GM21576 (cell line): ENCODE data around the gene RPL32.
"Not testable (repeated sequence)": the region's sequence is repeated elsewhere in the genome, so short reads cannot be mapped to it uniquely, and the experiment has no call there.

Experiments used
- ATAC-seq: cut with Tn5 transposase; IDR thresholded peaks from one replicate; pipeline ENCODE4 v1.9.1; 2021; ENCODE audit warnings: mild to moderate bottlenecking, moderate library complexity; ENCODE audit not compliant: unreplicated experiment

Gene RPL32

GRCh38 chr3:12841149-12841969, at the start of gene RPL32:
RPL32 (minus strand) TSS chr3:12841565; CDS start chr3:12840237, 1,328 bp downstream.
- ATAC-seq: peak; percentile 85

- no peak for ATAC-seq
Observed at GRCh38 chr3:12890610-12891390, 49.4 kb upstream of the RPL32 start.

GRCh38 chr3:12886736-12887135, 45.4 kb upstream of the RPL32 start:
- no peak for ATAC-seq

GRCh38 chr3:12886106-12886679, 44.8 kb upstream of the RPL32 start:
- ATAC-seq: peak; percentile 59

GRCh38 chr3:12885583-12885930, 44.2 kb upstream of the RPL32 start:
- no peak for ATAC-seq

GRCh38 chr3:12884790-12885582, 43.6 kb upstream of the RPL32 start:
- ATAC-seq: peak; percentile 40

- no peak for ATAC-seq
Observed at GRCh38 chr3:12884186-12884680, 42.9 kb upstream of the RPL32 start.

GRCh38 chr3:12882336-12883310, 41.3 kb upstream of the RPL32 start:
- ATAC-seq: no peak

- ATAC-seq: peak; percentile 57
Observed at GRCh38 chr3:12881858-12882257, 40.5 kb upstream of the RPL32 start.

GRCh38 chr3:12879191-12879815, 37.9 kb upstream of the RPL32 start:
- no peak for ATAC-seq

- not testable (repeated sequence) for ATAC-seq
Observed at GRCh38 chr3:12878758-12879157, 37.4 kb upstream of the RPL32 start.

- no peak for ATAC-seq
Observed at GRCh38 chr3:12878141-12878574, 36.8 kb upstream of the RPL32 start.

- ATAC-seq: no peak
Observed at GRCh38 chr3:12877040-12877439, 35.7 kb upstream of the RPL32 start.

- no peak for ATAC-seq
Observed at GRCh38 chr3:12875857-12876836, 34.8 kb upstream of the RPL32 start.

GRCh38 chr3:12871404-12871983, 30.1 kb upstream of the RPL32 start:
- ATAC-seq: no peak

GRCh38 chr3:12870942-12871341, 29.6 kb upstream of the RPL32 start:
- peak; percentile 50 for ATAC-seq

- peak; percentile 42 for ATAC-seq
Observed at GRCh38 chr3:12869035-12869621, 27.8 kb upstream of the RPL32 start.
